HG03565 (cell line): Measurements from ENCODE around the gene C9orf43.
"Not testable (repeated sequence)": the region's sequence is repeated elsewhere in the genome, so short reads cannot be mapped to it uniquely, and the experiment has no call there.

Experiments used
- ATAC-seq: cut with Tn5 transposase; IDR thresholded peaks from one replicate; pipeline ENCODE4 v1.9.1; 2021; ENCODE audit warnings: mild to moderate bottlenecking, moderate library complexity; ENCODE audit not compliant: unreplicated experiment

Gene C9orf43

GRCh38 chr9:113409883-113410206, 702 bp upstream of the C9orf43 start:
- ATAC-seq: no peak

DNA sequence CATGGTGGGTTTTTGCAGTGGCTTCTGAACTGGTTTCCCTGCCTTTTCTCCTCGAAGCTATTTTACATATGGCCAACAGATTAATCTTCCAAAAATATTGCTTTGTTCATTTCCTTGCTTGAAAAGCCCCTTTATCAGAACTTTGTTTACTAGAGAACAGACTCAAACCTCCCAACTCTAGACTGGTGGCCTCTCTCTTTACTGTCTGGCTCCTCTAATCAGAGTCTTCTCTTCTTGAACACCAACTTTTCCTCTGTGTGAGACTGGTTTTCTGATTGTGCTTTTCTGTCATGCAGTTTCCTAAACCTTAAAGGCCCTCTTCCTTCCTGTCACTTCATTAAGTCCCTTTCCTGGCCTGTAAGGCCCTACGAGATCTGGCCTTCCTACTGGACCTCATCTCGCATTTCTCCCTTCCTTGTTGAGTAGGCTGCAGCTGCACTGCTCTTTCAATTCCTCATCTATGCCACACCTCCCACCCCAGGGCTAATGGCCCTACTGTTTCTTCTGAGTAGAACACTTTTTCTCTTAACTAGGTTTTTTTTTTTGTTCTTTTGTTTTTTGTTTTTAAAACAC, 5.7 kb downstream of the C9orf43 start:
- peak; percentile 90 for ATAC-seq

GRCh38 chr9:113417370-113417769, 6.8 kb downstream of the C9orf43 start:
- no peak for ATAC-seq

DNA sequence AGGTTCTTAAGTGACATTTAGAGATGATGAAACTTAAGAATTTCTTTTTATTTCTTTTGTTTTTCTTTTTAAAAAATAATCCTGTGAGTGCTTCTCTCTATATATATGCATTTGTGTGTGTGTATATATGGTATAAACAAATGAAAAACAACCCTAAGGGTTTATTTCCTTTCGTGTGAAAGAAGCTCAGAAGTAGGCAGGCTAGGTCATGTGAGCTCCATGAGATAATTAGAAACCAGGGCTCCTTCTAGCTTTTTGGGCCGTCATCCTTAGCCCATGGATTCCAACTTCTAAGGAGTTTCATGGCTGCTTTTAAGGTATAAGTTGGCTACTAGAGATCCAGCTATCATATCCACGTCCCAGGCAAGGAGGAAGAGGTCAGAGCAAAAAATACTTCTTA, 11.2 kb downstream of the C9orf43 start:
- no peak for ATAC-seq

GRCh38 chr9:113425072-113425471, 14.5 kb downstream of the C9orf43 start:
- ATAC-seq: no peak

DNA sequence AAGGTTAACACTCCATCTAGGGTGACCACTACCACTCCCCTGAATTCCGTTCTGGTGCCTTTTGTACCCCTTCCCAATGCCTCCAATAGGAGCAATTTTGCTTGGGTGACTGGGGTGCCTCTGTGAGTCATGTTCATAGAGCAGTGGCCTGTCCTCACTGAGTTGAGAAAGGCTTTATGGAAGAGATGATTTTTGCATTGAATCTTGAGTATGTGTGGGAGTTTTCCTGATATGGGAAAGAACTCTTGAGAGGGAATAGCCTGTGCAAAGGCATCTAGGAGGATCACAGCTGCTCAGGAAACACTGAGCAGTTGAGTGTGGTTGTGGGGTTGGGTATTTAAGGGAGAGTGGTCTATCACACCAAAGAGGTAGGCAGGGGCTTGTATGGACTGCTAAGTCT, 16.2 kb downstream of the C9orf43 start:
- ATAC-seq: no peak

GRCh38 chr9:113427629-113428028, 17.1 kb downstream of the C9orf43 start:
- ATAC-seq: no peak

- ATAC-seq: no peak
These were observed 17.6 kb downstream of the C9orf43 start for GRCh38 chr9:113428062-113428615.

DNA sequence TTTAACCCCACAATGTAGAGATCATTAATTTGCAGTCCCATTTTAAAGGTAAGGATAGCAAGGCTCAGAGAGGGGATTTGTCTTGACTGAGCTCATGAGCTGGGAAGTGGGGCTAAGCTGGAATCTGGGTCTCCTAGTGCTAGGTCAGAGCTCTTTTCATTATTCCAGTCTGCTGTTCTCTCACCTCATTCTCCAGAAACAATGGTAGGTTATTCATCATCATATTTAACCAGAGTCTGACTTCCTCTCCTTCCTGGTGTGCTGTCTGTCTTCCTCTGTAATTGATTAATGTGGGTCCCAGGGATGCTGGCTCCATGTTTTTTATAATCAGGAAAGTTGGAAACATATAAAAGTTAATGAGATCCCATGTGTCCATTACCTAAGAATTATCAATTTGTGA, 20.6 kb downstream of the C9orf43 start:
- ATAC-seq: no peak

DNA sequence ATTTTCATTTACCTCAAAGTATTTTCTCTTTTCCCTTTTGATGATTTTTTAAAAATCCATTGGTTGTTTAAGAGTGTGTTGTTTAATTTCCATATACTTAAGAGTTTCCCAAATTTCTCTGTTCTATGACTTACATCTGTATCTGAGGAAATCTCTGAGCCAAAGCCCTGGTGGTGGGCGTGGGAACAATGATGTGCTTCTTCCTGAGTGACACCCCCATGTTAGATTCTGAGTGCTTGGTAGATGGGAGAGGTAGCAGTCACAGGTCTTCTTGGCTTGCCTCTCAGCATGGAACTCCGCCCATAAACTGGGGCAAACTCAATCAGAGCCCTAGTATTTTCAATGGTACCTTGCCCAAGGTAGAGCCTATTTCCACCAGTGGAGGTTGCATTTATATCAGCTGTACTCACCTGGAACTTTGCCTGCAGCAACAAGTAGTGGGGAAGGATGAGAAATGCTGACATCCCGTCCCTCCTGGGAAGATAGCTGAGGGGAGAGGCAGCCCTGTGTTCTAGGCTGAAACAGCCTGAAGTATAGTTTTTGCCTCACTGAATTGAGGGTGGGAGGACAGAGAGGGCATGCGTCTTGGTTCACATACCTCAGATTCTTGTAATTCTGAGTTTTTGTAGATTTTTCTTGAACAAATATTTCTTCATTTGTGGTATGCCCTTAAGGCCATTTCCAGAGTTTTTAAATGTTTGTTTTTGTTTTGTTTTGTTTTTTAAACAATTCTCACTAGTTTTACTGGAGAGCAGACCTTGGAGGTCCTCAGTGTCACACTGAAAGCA, 26.4 kb downstream of the C9orf43 start:
- no peak for ATAC-seq

DNA sequence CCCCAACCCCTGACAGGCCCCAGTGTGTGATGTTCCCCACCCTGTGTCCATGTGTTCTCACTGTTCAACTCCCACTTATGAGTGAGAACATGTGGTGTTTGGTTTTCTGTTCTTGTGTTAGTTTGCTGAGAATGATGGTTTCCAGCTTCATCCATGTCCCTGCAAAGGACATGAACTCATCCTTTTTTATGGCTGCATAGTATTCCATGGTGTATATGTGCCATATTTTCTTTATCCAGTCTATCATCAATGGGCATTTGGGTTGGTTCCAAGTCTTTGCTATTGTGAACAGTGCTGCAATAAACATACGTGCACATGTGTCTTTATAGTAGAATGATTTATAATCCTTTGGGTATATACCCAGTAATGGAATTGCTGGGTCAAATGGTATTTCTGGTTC, 27.2 kb downstream of the C9orf43 start:
- ATAC-seq: not testable (repeated sequence)

DNA sequence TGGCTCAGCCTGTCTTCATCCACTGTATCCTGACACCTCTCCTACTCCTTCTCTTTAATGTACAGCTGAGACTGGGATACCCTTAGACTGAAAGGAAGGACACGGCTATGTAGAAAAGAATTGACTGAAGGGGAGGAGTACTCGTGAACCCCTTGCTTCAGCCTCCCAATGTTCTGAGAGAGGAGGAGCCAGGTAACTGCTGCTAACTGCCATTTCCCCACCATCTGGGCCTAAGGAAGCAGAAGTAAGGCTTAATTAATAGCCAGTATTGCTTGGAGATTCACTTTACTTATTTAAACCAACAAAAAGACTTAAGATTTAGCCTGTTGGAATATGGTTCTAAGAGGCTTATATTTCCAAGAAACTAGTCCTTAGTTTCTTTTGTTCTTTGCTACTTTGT, 34.2 kb downstream of the C9orf43 start:
- no peak for ATAC-seq

DNA sequence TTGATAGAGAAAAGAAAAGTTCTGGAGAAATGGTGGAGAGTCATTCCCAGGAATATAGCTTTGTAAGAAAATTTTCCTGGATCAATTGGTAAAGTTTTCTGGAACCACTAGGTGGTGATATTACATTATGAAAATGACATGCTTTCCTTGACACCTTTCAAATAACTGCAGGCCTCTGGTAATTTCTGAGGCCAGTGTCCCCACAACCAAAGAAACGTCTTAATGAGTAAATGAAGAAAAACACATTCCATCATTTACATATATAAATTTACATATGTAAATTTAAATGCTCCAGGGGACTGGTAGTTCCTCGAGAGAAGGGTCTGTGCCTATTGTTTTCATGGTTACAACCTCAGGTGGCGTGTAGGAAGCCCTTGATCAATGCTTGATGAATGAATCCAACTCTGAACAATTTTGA, 35.8 kb downstream of the C9orf43 start:
- no peak for ATAC-seq

DNA sequence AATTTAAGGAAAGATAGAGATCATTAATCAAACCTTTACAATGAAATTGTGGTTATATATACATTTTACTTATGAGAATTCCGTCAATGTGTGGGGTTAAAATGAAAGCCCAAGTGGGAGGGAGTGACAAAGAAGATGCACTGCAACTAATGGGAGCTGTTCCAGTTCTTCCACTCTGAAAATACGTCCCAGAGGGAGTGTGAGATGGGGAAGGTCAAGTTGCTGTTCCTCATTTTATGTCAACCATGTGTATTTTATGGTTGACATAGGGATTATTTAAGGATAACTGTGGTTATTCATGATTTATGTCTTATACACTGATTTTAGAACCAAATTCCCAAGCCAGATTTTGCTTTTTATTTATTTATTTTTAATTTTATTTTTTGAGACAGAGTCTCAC, 38.8 kb downstream of the C9orf43 start:
- ATAC-seq: no peak

DNA sequence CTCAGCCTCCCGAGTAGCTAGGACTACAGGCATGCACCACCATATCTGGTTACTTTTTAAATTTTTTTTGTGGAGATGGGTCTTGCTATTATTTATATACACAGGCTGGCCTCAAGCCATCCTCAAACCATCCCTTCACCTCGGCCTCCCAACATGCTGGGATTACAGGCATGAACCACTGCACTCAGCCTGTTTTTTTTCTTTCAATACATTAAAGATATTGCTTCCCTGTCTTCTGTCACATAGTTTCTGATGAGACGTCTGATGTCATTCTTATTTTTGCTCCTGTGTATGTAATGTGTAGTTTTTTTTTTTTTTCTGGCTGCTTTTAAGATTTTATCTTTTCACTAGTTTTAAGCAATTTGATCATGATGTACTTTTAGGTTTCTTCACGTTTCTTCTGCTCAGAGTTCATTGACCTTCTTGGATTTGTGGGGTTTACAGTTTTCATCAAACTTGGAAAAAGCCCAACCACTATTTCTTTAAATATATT, 41.6 kb downstream of the C9orf43 start:
- no peak for ATAC-seq

GRCh38 chr9:113454914-113455761, 44.6 kb downstream of the C9orf43 start:
- no peak for ATAC-seq

GRCh38 chr9:113456235-113456634, 45.7 kb downstream of the C9orf43 start:
- ATAC-seq: no peak

DNA sequence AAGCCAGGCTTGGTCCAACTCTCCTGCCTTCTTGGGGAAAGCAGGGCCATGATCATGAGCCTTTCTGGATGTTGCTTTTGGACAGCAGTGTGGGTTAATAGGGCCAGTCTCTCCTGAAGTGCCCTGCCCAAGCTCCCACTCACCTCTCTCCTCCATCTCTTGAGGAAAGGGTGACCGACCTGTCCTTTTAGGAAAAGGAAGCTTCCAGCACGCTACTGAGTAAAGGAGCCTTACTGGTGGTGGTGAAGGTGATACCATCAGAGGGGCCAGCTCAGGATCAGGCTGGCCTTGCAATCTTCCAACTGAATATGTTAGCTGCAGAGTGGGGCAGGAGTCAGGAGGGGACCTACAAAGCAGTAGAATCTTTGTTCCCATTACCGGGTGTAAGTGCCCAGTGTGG, 50.7 kb downstream of the C9orf43 start:
- ATAC-seq: no peak

DNA sequence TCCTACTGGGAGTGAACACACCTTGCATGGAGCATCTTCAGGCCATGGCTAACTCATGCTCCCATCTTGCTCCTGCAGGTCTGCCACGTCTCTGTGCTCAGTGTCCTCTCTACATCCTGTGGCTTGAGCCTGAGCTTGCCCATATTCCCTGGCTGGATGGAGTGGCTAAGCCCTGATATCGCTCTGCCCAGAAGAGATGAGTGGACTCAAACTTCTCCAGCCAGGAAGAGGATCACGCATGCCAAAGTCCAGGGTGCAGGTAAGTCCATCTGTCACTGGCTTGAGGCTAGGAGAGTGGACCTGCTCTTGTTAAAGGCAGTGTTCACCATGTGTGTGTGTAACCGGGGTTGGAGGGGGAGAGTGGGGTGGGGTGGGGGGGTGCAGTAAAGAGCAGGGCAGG, 51.4 kb downstream of the C9orf43 start:
- no peak for ATAC-seq

- ATAC-seq: no peak
These were observed 52.3 kb downstream of the C9orf43 start for GRCh38 chr9:113462781-113463286.
